MCF 10A (cell line): ENCODE data around the gene SYNCRIP. TPM values are rescaled to one million over a fixed set of nuclear protein-coding genes. Genes with fewer than 3 reads are reported as not detected.

Source experiments
- Bru-seq: library from RNA; stranded (reverse); fragments of 400-500 nt; gene quantifications from one replicate; lab custom pipeline; 2021; lab: Mats Ljungman, UMichigan
- BruChase-seq, 2 experiments: library from RNA; stranded (reverse); fragments of 400-500 nt; gene quantifications; one replicate each; lab custom pipeline; 2021; lab: Mats Ljungman, UMichigan
- BruUV-seq: library from RNA; stranded (reverse); fragments of 400-500 nt; replicated peaks from 2 replicates; lab custom pipeline; 2021; lab: Mats Ljungman, UMichigan
- CTCF ChIA-PET: fragments of 300-600 bp; sonication (Branson Sonifier 250); formaldehyde crosslinking; extraction: SDS; loops from one replicate; lab custom pipeline; 2021; ENCODE audit warnings: antibody characterized with exemption, inconsistent platforms; lab: Yijun Ruan, JAX
- POLR2A ChIA-PET: fragments of 300-600, 350-650 bp; sonication (Branson Sonifier 250); formaldehyde crosslinking; extraction: SDS; loops from one replicate; lab custom pipeline; 2020; ENCODE audit warnings: antibody characterized with exemption, inconsistent platforms; lab: Yijun Ruan, JAX
- DNase-seq: peaks from one replicate; pipeline ENCODE4 v3.0.0-alpha.2; 2018; ENCODE audit not compliant: unreplicated experiment
- H3K27ac Mint-ChIP-seq: one replicate; pipeline ENCODE4 v1.8.0; 2022; ENCODE audit warnings: mild to moderate bottlenecking, low read depth, mixed read lengths; ENCODE audit not compliant: unreplicated experiment
- H3K27me3 Mint-ChIP-seq: one replicate; pipeline ENCODE4 v1.8.0; 2022; ENCODE audit warnings: mixed read lengths; ENCODE audit not compliant: insufficient read depth, unreplicated experiment
- H3K36me3 Mint-ChIP-seq: one replicate; pipeline ENCODE4 v1.8.0; 2022; ENCODE audit warnings: mild to moderate bottlenecking, moderate library complexity, mixed read lengths; ENCODE audit not compliant: insufficient read depth, unreplicated experiment
- H3K4me1 Mint-ChIP-seq: one replicate; pipeline ENCODE4 v1.8.0; 2022; ENCODE audit warnings: mixed read lengths; ENCODE audit not compliant: insufficient read depth, unreplicated experiment
- H3K4me3 Mint-ChIP-seq: one replicate; pipeline ENCODE4 v1.8.0; 2022; ENCODE audit warnings: mild to moderate bottlenecking, moderate library complexity, mixed read lengths; ENCODE audit not compliant: unreplicated experiment
- H3K9me3 Mint-ChIP-seq: one replicate; pipeline ENCODE4 v1.8.0; 2022; ENCODE audit warnings: mixed read lengths; ENCODE audit not compliant: unreplicated experiment
- CTCF ChIP-seq: fragments of 200-600 bp; IDR thresholded peaks from one replicate; pipeline ENCODE4 v1.8.0; 2022; ENCODE audit warnings: antibody characterized with exemption, mild to moderate bottlenecking; ENCODE audit not compliant: unreplicated experiment
- intact Hi-C: fragments of 100-400 bp; cut with micrococcal nuclease; formaldehyde crosslinking; loops from 2 replicates; pipeline ENCODE4 v1.14.1; 2022
- long read RNA-seq: library from polyadenylated mRNA; stranded (forward); transcript quantifications from one replicate; pipeline ENCODE4 v2.0.0, GENCODE V29; 2022
- total RNA-seq: library from RNA; stranded (reverse); gene quantifications from 2 replicates; pipeline ENCODE4 v1.2.3, GENCODE V29; 2022

The SYNCRIP gene
- 126 and 161 TPM in 2 replicates for total RNA-seq
- percentile 98 among the genes with signal in this experiment for Bru-seq, nascent RNA
- BruChase-seq, experiment 1, labeled RNA remaining after a 6-hour chase, result percentile 98 among the genes with signal in this experiment
- BruChase-seq, experiment 2, labeled RNA remaining after a 2-hour chase, result percentile 97 among the genes with signal in this experiment
- long read RNA-seq, full-length matches to known transcripts, result 295 of 426 reads
- long read RNA-seq, partial matches to known transcripts, result 47 of 426 reads
- long read RNA-seq, other reads (novel, unspliced or antisense), result 84 of 426 reads

DNA sequence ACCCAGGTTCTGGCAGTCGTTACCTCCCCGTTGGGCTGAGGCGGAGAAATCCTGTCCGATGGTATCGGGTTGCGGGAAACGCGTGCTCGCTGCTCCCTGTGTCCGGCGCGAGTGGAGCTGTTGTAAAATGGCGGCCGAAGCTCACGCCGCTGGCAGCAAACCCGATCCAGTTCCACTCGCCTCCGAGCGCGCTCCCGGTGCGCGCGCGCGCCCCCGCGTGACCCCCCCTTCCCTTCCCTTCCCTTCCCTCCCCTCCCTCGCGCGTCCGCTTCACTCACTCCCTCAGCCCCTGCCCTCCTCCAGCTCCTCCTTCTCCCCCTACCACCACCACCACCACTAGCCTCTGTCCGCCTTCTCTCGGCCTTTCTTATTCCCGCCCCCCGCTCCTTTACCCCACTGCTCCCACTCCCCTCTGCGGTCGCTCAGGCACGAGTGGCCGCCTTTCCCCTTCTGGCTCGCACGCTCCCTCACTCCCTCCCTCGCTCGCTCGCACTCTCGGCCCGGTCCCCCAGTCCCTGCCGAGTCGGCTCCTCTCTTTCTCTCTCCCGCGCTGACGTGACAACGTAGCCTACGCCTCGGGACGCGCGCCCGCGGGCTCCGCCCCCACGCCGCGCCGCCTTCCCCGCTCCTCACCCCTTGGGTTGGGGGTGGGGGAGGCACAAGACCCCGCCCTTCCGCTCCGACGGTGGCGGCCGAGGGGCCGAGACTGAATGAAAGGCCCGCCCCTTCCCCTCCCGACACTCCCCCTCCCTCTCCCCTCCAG lies at the start of gene SYNCRIP:
Gene SYNCRIP (minus strand): TSS at position 113 of the 763 bp plus-strand sequence. CDS start 1,447 bp downstream, outside the sequence.
- BruUV-seq, result no TSS peak
- no peak for TF ChIP-seq CTCF
- Mint-ChIP-seq H3K36me3 (peaks cover 43% of the 10 kb centered on the region), H3K9me3 (no peaks in the 10 kb centered on the region), H3K4me3 (peak within 1 kb of the TSS; percentile 87), H3K4me1 (peaks cover 38% of the 10 kb centered on the region), H3K27me3 (no peaks in the 10 kb centered on the region), H3K27ac (peak within 1 kb of the TSS; percentile 99)
- DNase-seq, result peak; percentile 99
- ChIA-PET CTCF (interaction anchor here (0.6 to 9.4 kb wide), 2 partner anchors 34 to 215 kb away, joined by 3 to 69 read pairs; no protein-coding TSS in a partner anchor), POLR2A (interaction anchor here (0.5 to 10.2 kb wide), 18 partner anchors 10 to 1732 kb away, joined by 3 to 889 read pairs (median 4); partner anchors contain the start of genes NT5E and SNX14)
- intact Hi-C loops, result loop anchor here (1.0 to 5.0 kb wide), 2 partner anchors 35 to 51 kb away; partner anchors contain the start of gene SNX14

GRCh38 chr6:85691478-85691877 lies 48.8 kb upstream of the SYNCRIP start:
- Mint-ChIP-seq H3K4me3 (no peak overlapping the region), H3K4me1 (no peaks in the 10 kb centered on the region), H3K27ac (no peak overlapping the region), H3K9me3 (no peaks in the 10 kb centered on the region), H3K27me3 (no peaks in the 10 kb centered on the region), H3K36me3 (no peaks in the 10 kb centered on the region)
- intact Hi-C loops, result no loop called here
- CTCF ChIA-PET, result no interaction called here
- no peak for TF ChIP-seq CTCF
- DNase-seq, result no peak
- POLR2A ChIA-PET, result no interaction called here
- BruUV-seq, result no TSS peak

DNA sequence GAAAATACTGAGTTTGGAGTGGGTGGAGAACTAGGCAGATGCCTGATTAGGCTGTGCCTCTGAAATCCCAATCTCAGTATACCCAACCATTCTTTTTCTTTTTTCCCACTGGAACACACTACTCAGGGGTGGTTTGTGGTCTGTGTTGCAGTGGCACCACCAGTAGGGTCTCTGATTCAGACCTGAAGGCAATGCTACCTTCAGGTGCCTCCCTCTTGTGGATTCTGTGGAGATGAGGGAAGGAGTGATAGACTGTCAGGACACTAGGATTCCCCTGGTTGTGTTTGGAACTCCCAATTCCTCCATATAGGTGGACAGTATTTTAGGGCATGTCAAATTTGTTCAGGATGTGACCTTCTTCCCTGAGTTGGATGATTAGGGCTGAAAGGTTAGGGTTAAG lies 47.4 kb upstream of the SYNCRIP start:
- BruUV-seq, result no TSS peak
- DNase-seq, result no peak
- TF ChIP-seq CTCF, result no peak
- Mint-ChIP-seq H3K27me3 (no peaks in the 10 kb centered on the region), H3K4me1 (no peaks in the 10 kb centered on the region), H3K36me3 (no peaks in the 10 kb centered on the region), H3K27ac (no peak overlapping the region), H3K4me3 (no peak overlapping the region), H3K9me3 (no peaks in the 10 kb centered on the region)
- intact Hi-C loops, result no loop called here
- ChIA-PET CTCF (no interaction called here), POLR2A (no interaction called here)

DNA sequence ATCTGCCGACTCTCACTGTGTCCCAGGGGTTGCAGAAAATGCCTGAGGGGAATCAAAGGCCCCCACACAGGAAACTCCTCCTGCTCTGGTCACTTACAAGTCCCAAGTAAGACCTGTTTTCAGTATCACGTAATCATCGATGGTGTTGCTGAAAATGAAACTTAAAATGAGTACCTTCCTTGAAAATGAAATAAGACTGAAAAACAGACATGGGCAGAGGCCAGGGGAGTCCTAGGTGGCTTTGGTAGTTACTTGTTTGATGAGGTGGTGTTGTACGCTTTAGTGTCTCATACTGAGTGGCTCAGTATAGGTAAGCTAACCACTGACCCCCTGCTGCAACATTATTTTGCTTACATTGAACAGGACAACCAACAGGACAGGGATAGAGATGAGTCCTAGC lies 43.0 kb upstream of the SYNCRIP start:
- TF ChIP-seq CTCF, result no peak
- H3K27ac Mint-ChIP-seq, result no peak overlapping the region
- DNase-seq, result no peak
- no peaks in the 10 kb centered on the region for H3K4me1 Mint-ChIP-seq
- no peaks in the 10 kb centered on the region for H3K27me3 Mint-ChIP-seq
- ChIA-PET POLR2A (no interaction called here), CTCF (no interaction called here)
- H3K4me3 Mint-ChIP-seq, result no peak overlapping the region
- intact Hi-C loops, result no loop called here
- H3K9me3 Mint-ChIP-seq, result no peaks in the 10 kb centered on the region
- H3K36me3 Mint-ChIP-seq, result no peaks in the 10 kb centered on the region
- BruUV-seq, result no TSS peak
